Measurements from ENCODE around the gene P2RX4.
"Not testable (repeated sequence)": the region's sequence is repeated elsewhere in the genome, so short reads cannot be mapped to it uniquely, and the experiment has no call there.

P2RX4 gene

GRCh38 chr12:121222847-121223246 lies 12.9 kb downstream of the P2RX4 start:
- FAIRE-seq (no peak), DNase-seq (ENCODE audit: insufficient read length, low spot score) (no peak)
- no peak for TF ChIP-seq CTCF (IDR thresholded peaks at IDR 0.05; ENCODE audit: insufficient read depth, missing control alignments)

- no peak for FAIRE-seq
- no peak for DNase-seq (ENCODE audit: insufficient read length, low spot score)
- peak; percentile 19 for TF ChIP-seq CTCF (IDR thresholded peaks at IDR 0.05; ENCODE audit: insufficient read depth, missing control alignments)
These were observed 13.7 kb downstream of the P2RX4 start for GRCh38 chr12:121223292-121224285.

- no peak for TF ChIP-seq CTCF (IDR thresholded peaks at IDR 0.05; ENCODE audit: insufficient read depth, missing control alignments)
- no peak for FAIRE-seq
- DNase-seq (ENCODE audit: insufficient read length, low spot score) = no peak
These were observed 14.7 kb downstream of the P2RX4 start for GRCh38 chr12:121224591-121224990.

GRCh38 chr12:121226399-121226798 lies 16.5 kb downstream of the P2RX4 start:
- no peak for DNase-seq (ENCODE audit: insufficient read length, low spot score)
- TF ChIP-seq CTCF (IDR thresholded peaks at IDR 0.05; ENCODE audit: insufficient read depth, missing control alignments) = no peak
- FAIRE-seq = no peak

GRCh38 chr12:121226871-121227270 lies 16.9 kb downstream of the P2RX4 start:
- DNase-seq (ENCODE audit: insufficient read length, low spot score); FAIRE-seq: not testable (repeated sequence)

- no peak for TF ChIP-seq CTCF (IDR thresholded peaks at IDR 0.05; ENCODE audit: insufficient read depth, missing control alignments)
- no peak for FAIRE-seq
- no peak for DNase-seq (ENCODE audit: insufficient read length, low spot score)
These were observed 17.4 kb downstream of the P2RX4 start for GRCh38 chr12:121227294-121227693.

- TF ChIP-seq CTCF (IDR thresholded peaks at IDR 0.05; ENCODE audit: insufficient read depth, missing control alignments) = no peak
- DNase-seq (ENCODE audit: insufficient read length, low spot score) (no peak), FAIRE-seq (no peak)
These were observed 19.2 kb downstream of the P2RX4 start for GRCh38 chr12:121228919-121229665.
